Small intestine (tissue), 7 donors: Measurements from ENCODE around the gene BTRC. TPM values are rescaled to one million over a fixed set of nuclear protein-coding genes. Genes with fewer than 3 reads are reported as not detected.
A peak's percentile ranks its signal among the peaks of the same experiment; 100 is the strongest.

ENCODE experiments used
- DNase-seq, 2 donors: peaks; one replicate each; pipeline versions ENCODE4 v3.0.0 to v3.0.0-alpha.2; 2013
- FAIRE-seq: peaks from 2 replicates; lab custom pipeline; 2012; peaks lifted over from hg19 to GRCh38; lab: Jason Lieb, UNC
- H3K27ac ChIP-seq, 3 donors: one replicate each; pipeline ENCODE4 v1.5.1; 2013; ENCODE audit warnings: low read length in 2 of 3, mild to moderate bottlenecking in 2 of 3, control low read depth in 1 of 3, inconsistent platforms in 1 of 3, low read depth in 1 of 3, moderate library complexity in 1 of 3
- H3K27me3 ChIP-seq, 3 donors: one replicate each; pipeline ENCODE4 v1.6.1; 2013; ENCODE audit warnings: low read length in 3 of 3, inconsistent platforms in 1 of 3; ENCODE audit not compliant: control insufficient read depth in 3 of 3, insufficient read depth in 3 of 3
- H3K36me3 ChIP-seq, 3 donors: one replicate each; pipeline ENCODE4 v1.6.1; 2013; ENCODE audit warnings: low read length in 3 of 3, inconsistent platforms in 1 of 3, low read depth in 1 of 3, mild to moderate bottlenecking in 1 of 3, moderate library complexity in 1 of 3; ENCODE audit not compliant: control insufficient read depth in 3 of 3, insufficient read depth in 2 of 3
- H3K4me1 ChIP-seq, 3 donors: one replicate each; pipeline ENCODE4 v1.6.1; 2013; ENCODE audit warnings: low read length in 2 of 3, inconsistent platforms in 1 of 3, low read depth in 1 of 3, mild to moderate bottlenecking in 1 of 3, moderate library complexity in 1 of 3; ENCODE audit not compliant: control insufficient read depth in 3 of 3, insufficient read depth in 2 of 3
- H3K4me3 ChIP-seq, 3 donors: one replicate each; pipeline ENCODE4 v1.5.1; 2013; ENCODE audit warnings: low read length in 3 of 3, control low read depth in 1 of 3, inconsistent platforms in 1 of 3, low read depth in 1 of 3, mild to moderate bottlenecking in 1 of 3, moderate library complexity in 1 of 3
- H3K9me3 ChIP-seq, 2 donors: one replicate each; pipeline ENCODE4 v1.6.1; 2013; ENCODE audit warnings: low read depth in 1 of 2, low read length in 1 of 2; ENCODE audit not compliant: control insufficient read depth in 2 of 2, insufficient read depth in 1 of 2
- WGBS, 3 donors: extraction: QIAGEN DNeasy Blood & Tissue Kit; methylation state at CpG; one replicate each; pipeline ENCODE4 v1.1.7; 2013; 5-methylcytosine and 5-hydroxymethylcytosine counted together
- polyA plus RNA-seq, 4 donors: library from polyadenylated mRNA; stranded (reverse) in 3 of 4; unstranded in 1 of 4; fragments of 200-250 nt in 3 of 4; fragments of 120-200 nt in 1 of 4; gene quantifications; one replicate each; pipeline versions ENCODE4 v1.2.1 to v1.2.3, GENCODE V29; 2013
- donor health status: healthy with polysubstance abuse.
- donor health status: control.
- donor health status: control.
- donor health status: Bipolar disorder and iron deficiency.
- donor health status: healthy.

The BTRC gene
- polyA plus RNA-seq, 4 donors = 3.0 to 12.5 (median 4.9) TPM

GRCh38 chr10:101564490-101564991 is 210.6 kb downstream of the BTRC start:
- no peaks in the 10 kb centered on the region for H3K36me3 ChIP-seq
- DNase-seq = no peak
- no peak overlapping the region for H3K27ac ChIP-seq
- H3K4me1 ChIP-seq = peaks cover 0 to 2% (median under 1%) of the 10 kb centered on the region in 3 donors
- FAIRE-seq = no peak
- no peak overlapping the region for H3K4me3 ChIP-seq
- no peaks in the 10 kb centered on the region for H3K9me3 ChIP-seq
- WGBS, 3 donors = 74 to 83% (median 78%) methylated on average over 12 to 15 of the region's 15 CpGs
- peaks cover 4 to 62% (median 22%) of the 10 kb centered on the region in 3 donors for H3K27me3 ChIP-seq

GRCh38 chr10:101565370-101565900 is 211.5 kb downstream of the BTRC start:
- no peaks in the 10 kb centered on the region for H3K36me3 ChIP-seq
- H3K27ac ChIP-seq = no peak overlapping the region
- DNase-seq (no peak), FAIRE-seq (no peak)
- no peak overlapping the region for H3K4me3 ChIP-seq
- WGBS, 3 donors = 55 to 81% (median 69%) methylated on average over 5 of the region's 5 CpGs
- peaks cover 4 to 68% (median 22%) of the 10 kb centered on the region in 3 donors for H3K27me3 ChIP-seq
- H3K9me3 ChIP-seq = no peaks in the 10 kb centered on the region
- H3K4me1 ChIP-seq = peaks cover 0 to 9% (median 3%) of the 10 kb centered on the region in 3 donors

GRCh38 chr10:101565936-101566332 is 212.0 kb downstream of the BTRC start:
- no peaks in the 10 kb centered on the region for H3K9me3 ChIP-seq
- peaks cover 4 to 73% (median 22%) of the 10 kb centered on the region in 3 donors for H3K27me3 ChIP-seq
- H3K27ac ChIP-seq = no peak overlapping the region
- no peak overlapping the region for H3K4me3 ChIP-seq
- FAIRE-seq = no peak
- WGBS, 3 donors = 37 to 67% (median 52%) methylated on average over 8 of the region's 8 CpGs
- no peaks in the 10 kb centered on the region for H3K36me3 ChIP-seq
- DNase-seq = no peak
- peaks cover 0 to 14% (median 3%) of the 10 kb centered on the region in 3 donors for H3K4me1 ChIP-seq

GRCh38 chr10:101566333-101567164 is 212.6 kb downstream of the BTRC start:
- H3K4me3 ChIP-seq = no peak overlapping the region
- H3K36me3 ChIP-seq = no peaks in the 10 kb centered on the region
- H3K9me3 ChIP-seq = no peaks in the 10 kb centered on the region
- no peak for FAIRE-seq
- peaks cover 0 to 16% (median 3%) of the 10 kb centered on the region in 3 donors for H3K4me1 ChIP-seq
- DNase-seq = peak in 1 of 2 donors; percentile 28
- H3K27me3 ChIP-seq = peaks cover 4 to 75% (median 22%) of the 10 kb centered on the region in 3 donors
- WGBS, 3 donors = 6 to 12% (median 11%) methylated on average over 59 of the region's 59 CpGs
- H3K27ac ChIP-seq = no peak overlapping the region

- FAIRE-seq (no peak), DNase-seq (no peak)
- Histone ChIP-seq H3K27me3 (peaks cover 4 to 75% (median 22%) of the 10 kb centered on the region in 3 donors), H3K27ac (no peak overlapping the region), H3K9me3 (no peaks in the 10 kb centered on the region), H3K36me3 (no peaks in the 10 kb centered on the region), H3K4me3 (no peak overlapping the region), H3K4me1 (peaks cover 0 to 16% (median 3%) of the 10 kb centered on the region in 3 donors)
- WGBS, 3 donors = 44 to 63% (median 51%) methylated on average over 7 of the region's 7 CpGs
Measured at GRCh38 chr10:101567165-101568006, 213.4 kb downstream of the BTRC start.

GRCh38 chr10:101568054-101568745 is 214.2 kb downstream of the BTRC start:
- DNase-seq (no peak), FAIRE-seq (no peak)
- 83 to 89% (median 86%) methylated on average over 17 of the region's 17 CpGs for WGBS, 3 donors
- no peak overlapping the region for H3K27ac ChIP-seq
- peaks cover 0 to 16% (median 3%) of the 10 kb centered on the region in 3 donors for H3K4me1 ChIP-seq
- H3K4me3 ChIP-seq = no peak overlapping the region
- H3K9me3 ChIP-seq = peaks cover 0 to 8% of the 10 kb centered on the region in 2 donors
- peaks cover 4 to 69% (median 22%) of the 10 kb centered on the region in 3 donors for H3K27me3 ChIP-seq
- H3K36me3 ChIP-seq = peaks cover 0 to 2% (median 0%) of the 10 kb centered on the region in 3 donors

GRCh38 chr10:101569323-101569621 is 215.3 kb downstream of the BTRC start:
- H3K4me1 ChIP-seq = peaks cover 0 to 16% (median 3%) of the 10 kb centered on the region in 3 donors
- DNase-seq (no peak), FAIRE-seq (no peak)
- peaks cover 0 to 9% of the 10 kb centered on the region in 2 donors for H3K9me3 ChIP-seq
- WGBS, 3 donors = 6 to 8% (median 8%) methylated on average over 11 of the region's 11 CpGs
- H3K27ac ChIP-seq = no peak overlapping the region
- H3K27me3 ChIP-seq = peaks cover 4 to 62% (median 22%) of the 10 kb centered on the region in 3 donors
- peaks cover 0 to 5% (median 0%) of the 10 kb centered on the region in 3 donors for H3K36me3 ChIP-seq
- peak overlapping the region in 1 of 3 donors; percentile 67 for H3K4me3 ChIP-seq
